BLaER1 (cell line): ENCODE results near the gene INIP.

Experiments
- H3K27ac ChIP-seq: shearing (Covaris generic); formaldehyde crosslinking; 2 replicates; pipeline ENCODE4 v1.8.1; 2022
- H3K27me3 ChIP-seq: shearing (Covaris generic); formaldehyde crosslinking; 2 replicates; pipeline ENCODE4 v1.8.1; 2022
- H3K36me3 ChIP-seq: shearing (Covaris generic); formaldehyde crosslinking; 2 replicates; pipeline ENCODE4 v1.8.1; 2022
- H3K4me1 ChIP-seq: shearing (Covaris generic); formaldehyde crosslinking; 2 replicates; pipeline ENCODE4 v1.8.1; 2022
- H3K4me2 ChIP-seq: shearing (Covaris generic); formaldehyde crosslinking; 2 replicates; pipeline ENCODE4 v1.8.1; 2022
- H3K4me3 ChIP-seq: shearing (Covaris generic); formaldehyde crosslinking; 2 replicates; pipeline ENCODE4 v1.8.1; 2022
- H3K9ac ChIP-seq: shearing (Covaris generic); formaldehyde crosslinking; 2 replicates; pipeline ENCODE4 v1.8.1; 2022
- H3K9me3 ChIP-seq: shearing (Covaris generic); formaldehyde crosslinking; 2 replicates; pipeline ENCODE4 v1.8.1; 2022
- H4K20me1 ChIP-seq: shearing (Covaris generic); formaldehyde crosslinking; 2 replicates; pipeline ENCODE4 v1.8.1; 2022
- Cebpa-rat ChIP-seq: shearing (Covaris generic); IDR thresholded peaks from 2 replicates; pipeline ENCODE4 v1.8.1; 2022

Gene INIP

GRCh38 chr9:112655668-112656067, 62.2 kb downstream of the INIP start:
- Histone ChIP-seq H3K9ac (no peak overlapping the region), H3K4me1 (no peaks in the 10 kb centered on the region), H3K9me3 (no peaks in the 10 kb centered on the region), H3K27ac (no peak overlapping the region), H3K27me3 (no peaks in the 10 kb centered on the region), H4K20me1 (no peaks in the 10 kb centered on the region), H3K4me3 (no peak overlapping the region), H3K36me3 (peaks cover 33% of the 10 kb centered on the region), H3K4me2 (no peak overlapping the region)
- TF ChIP-seq Cebpa-rat = no peak

- H3K9me3 ChIP-seq = peaks cover 2% of the 10 kb centered on the region
- H3K9ac ChIP-seq = no peak overlapping the region
- H3K27me3 ChIP-seq = no peaks in the 10 kb centered on the region
- H3K36me3 ChIP-seq = peaks cover 21% of the 10 kb centered on the region
- H4K20me1 ChIP-seq = no peaks in the 10 kb centered on the region
- no peak for TF ChIP-seq Cebpa-rat
- no peak overlapping the region for H3K4me3 ChIP-seq
- no peak overlapping the region for H3K4me2 ChIP-seq
- H3K4me1 ChIP-seq = no peaks in the 10 kb centered on the region
- no peak overlapping the region for H3K27ac ChIP-seq
These were observed 63.6 kb downstream of the INIP start for GRCh38 chr9:112654282-112654681.

GRCh38 chr9:112648624-112649023, 69.3 kb downstream of the INIP start:
- no peaks in the 10 kb centered on the region for H4K20me1 ChIP-seq
- no peak overlapping the region for H3K4me3 ChIP-seq
- H3K27me3 ChIP-seq = no peaks in the 10 kb centered on the region
- H3K36me3 ChIP-seq = peaks cover 51% of the 10 kb centered on the region
- no peak for TF ChIP-seq Cebpa-rat
- H3K9ac ChIP-seq = no peak overlapping the region
- peaks cover 41% of the 10 kb centered on the region for H3K9me3 ChIP-seq
- H3K4me2 ChIP-seq = no peak overlapping the region
- no peak overlapping the region for H3K27ac ChIP-seq
- H3K4me1 ChIP-seq = no peaks in the 10 kb centered on the region

- Histone ChIP-seq H4K20me1 (no peaks in the 10 kb centered on the region), H3K4me1 (no peaks in the 10 kb centered on the region), H3K9me3 (peaks cover 44% of the 10 kb centered on the region), H3K9ac (no peak overlapping the region), H3K4me2 (no peak overlapping the region), H3K4me3 (no peak overlapping the region), H3K36me3 (peaks cover 40% of the 10 kb centered on the region), H3K27ac (no peak overlapping the region), H3K27me3 (no peaks in the 10 kb centered on the region)
- TF ChIP-seq Cebpa-rat = no peak
These were observed 70.3 kb downstream of the INIP start for GRCh38 chr9:112647596-112647995.

- H3K4me2 ChIP-seq = no peak overlapping the region
- H3K4me1 ChIP-seq = no peaks in the 10 kb centered on the region
- H3K4me3 ChIP-seq = no peak overlapping the region
- no peak for TF ChIP-seq Cebpa-rat
- no peaks in the 10 kb centered on the region for H3K27me3 ChIP-seq
- peaks cover 59% of the 10 kb centered on the region for H3K9me3 ChIP-seq
- no peak overlapping the region for H3K9ac ChIP-seq
- H3K27ac ChIP-seq = no peak overlapping the region
- H4K20me1 ChIP-seq = no peaks in the 10 kb centered on the region
- peaks cover 56% of the 10 kb centered on the region for H3K36me3 ChIP-seq
These were observed 75.8 kb downstream of the INIP start for GRCh38 chr9:112642126-112642525.

- no peaks in the 10 kb centered on the region for H3K27me3 ChIP-seq
- peaks cover 43% of the 10 kb centered on the region for H3K9me3 ChIP-seq
- H3K36me3 ChIP-seq = peaks cover 38% of the 10 kb centered on the region
- H3K4me3 ChIP-seq = no peak overlapping the region
- H3K4me2 ChIP-seq = no peak overlapping the region
- H3K9ac ChIP-seq = no peak overlapping the region
- H4K20me1 ChIP-seq = no peaks in the 10 kb centered on the region
- H3K27ac ChIP-seq = no peak overlapping the region
- no peak for TF ChIP-seq Cebpa-rat
- H3K4me1 ChIP-seq = no peaks in the 10 kb centered on the region
These were observed 77.6 kb downstream of the INIP start for GRCh38 chr9:112640311-112640710.
